PC-3 (cell line): ENCODE measurements around the gene CIDEB. TPM values are rescaled to one million over a fixed set of nuclear protein-coding genes. Genes with fewer than 3 reads are reported as not detected.

Experiments used
- ATAC-seq: fragments of 200-7000 bp; cut with Tn5 transposase; 2 replicates; pipeline ENCODE4 v1.9.1; 2020; ENCODE audit warnings: mild to moderate bottlenecking, moderate library complexity
- BruUV-seq: library from RNA; stranded (reverse); fragments of 400-500 nt; replicated peaks from 2 replicates; lab custom pipeline; 2021; lab: Mats Ljungman, UMichigan
- CTCF ChIA-PET: fragments of 300-600 bp; sonication (Branson Sonifier 250); formaldehyde crosslinking; loops from one replicate; lab custom pipeline; 2022; ENCODE audit warnings: antibody characterized with exemption; lab: Charles Lee
- POLR2A ChIA-PET: fragments of 300-600 bp; sonication (Branson Sonifier 250); formaldehyde crosslinking; loops from one replicate; lab custom pipeline; 2022; ENCODE audit warnings: antibody characterized with exemption; ENCODE audit not compliant: unreplicated experiment; lab: Charles Lee
- DNase-seq: peaks from one replicate; pipeline ENCODE4 v3.0.0-alpha.2; 2015
- H2AFZ ChIP-seq: fragments of 300-600 bp; sonication (generic); 2 replicates; pipeline ENCODE4 v1.6.0; 2016; ENCODE audit warnings: antibody characterized with exemption, low read length
- H3F3A ChIP-seq: fragments of 300-600 bp; sonication (generic); one replicate; pipeline ENCODE4 v1.6.0; 2017; ENCODE audit warnings: antibody characterized with exemption, low read length, control low read depth, mild to moderate bottlenecking; ENCODE audit not compliant: unreplicated experiment
- H3K27ac ChIP-seq: fragments of 300-600 bp; sonication (generic); 2 replicates; pipeline ENCODE4 v1.5.1; 2016; ENCODE audit warnings: mild to moderate bottlenecking, low read length
- H3K27me3 ChIP-seq: fragments of 300-600 bp; sonication (generic); 2 replicates; pipeline ENCODE4 v1.6.1; 2016; ENCODE audit warnings: low read length, mixed read lengths
- H3K36me3 ChIP-seq: fragments of 300-600 bp; sonication (generic); 2 replicates; pipeline ENCODE4 v1.6.1; 2016; ENCODE audit warnings: low read depth, mixed run types, low read length, mixed read lengths
- H3K4me1 ChIP-seq: fragments of 300-600 bp; sonication (generic); 2 replicates; pipeline ENCODE4 v1.5.1; 2016; ENCODE audit warnings: low read length; ENCODE audit not compliant: insufficient read depth
- H3K4me2 ChIP-seq: fragments of 300-600 bp; sonication (generic); 2 replicates; pipeline ENCODE4 v1.6.0; 2016; ENCODE audit warnings: low read length
- H3K4me3 ChIP-seq: fragments of 300-600 bp; sonication (generic); 2 replicates; pipeline ENCODE4 v1.5.1; 2016; ENCODE audit warnings: mild to moderate bottlenecking, low read length, mixed read lengths
- H3K79me2 ChIP-seq: fragments of 300-600 bp; sonication (generic); 2 replicates; pipeline ENCODE4 v1.6.1; 2017; ENCODE audit warnings: low read length, mixed read lengths
- H3K9ac ChIP-seq: fragments of 300-600 bp; sonication (generic); 2 replicates; pipeline ENCODE4 v1.6.0; 2016; ENCODE audit warnings: mild to moderate bottlenecking, low read length
- H3K9me2 ChIP-seq: fragments of 300-600 bp; sonication (generic); replicated peaks from 2 replicates; pipeline ENCODE4 v1.6.1; 2016; ENCODE audit warnings: mixed run types, low read length, mixed read lengths
- H3K9me3 ChIP-seq: fragments of 300-600 bp; sonication (generic); 2 replicates; pipeline ENCODE4 v1.6.1; 2016; ENCODE audit warnings: low read length, mixed read lengths
- H4K20me1 ChIP-seq: fragments of 300-600 bp; sonication (generic); 2 replicates; pipeline ENCODE4 v1.6.1; 2016; ENCODE audit warnings: low read length, mixed read lengths
- EZH2 ChIP-seq: fragments of 300-600 bp; sonication (generic); IDR thresholded peaks from one replicate; pipeline ENCODE4 v1.6.1; 2017; ENCODE audit warnings: antibody characterized with exemption, mild to moderate bottlenecking, low read length; ENCODE audit not compliant: unreplicated experiment
- EZH2phosphoT487 ChIP-seq: fragments of 300-600 bp; sonication (generic); IDR thresholded peaks from 2 replicates; pipeline ENCODE4 v1.6.1; 2018; ENCODE audit warnings: mild to moderate bottlenecking, antibody characterized with exemption, low read length, borderline replicate concordance
- intact Hi-C: fragments of 100-400 bp; cut with micrococcal nuclease; formaldehyde crosslinking; loops from 2 replicates; pipeline ENCODE4 v1.9.0; 2023
- total RNA-seq: library from RNA; depleted of rRNA; stranded (reverse); fragments of >200 nt; gene quantifications from 2 replicates; pipeline ENCODE4 v1.2.3, GENCODE V29; 2014
- TF ChIP-seq, protein P1 (sequence below): fragments of 300-600 bp; sonication (generic); conservative IDR thresholded peaks from 2 replicates; pipeline ENCODE4 v1.5.1; 2017; ENCODE audit warnings: antibody characterized with exemption, low read depth, mild to moderate bottlenecking, low read length

Gene CIDEB
- total RNA-seq, 1 experiment from 2014 or later = not detected

GRCh38 chr14:24351517-24351916, 43.7 kb upstream of the CIDEB start:
- Histone ChIP-seq H3K9me3 (no peaks in the 10 kb centered on the region), H3K9me2 (no peaks in the 10 kb centered on the region), H3K4me3 (no peak overlapping the region), H3K9ac (no peak overlapping the region), H3K36me3 (no peaks in the 10 kb centered on the region), H3K4me1 (peaks cover 8% of the 10 kb centered on the region; the same call in 1 of the 2 replicates), H3F3A (no peaks in the 10 kb centered on the region), H3K4me2 (no peak overlapping the region), H3K27me3 (peaks cover 16% of the 10 kb centered on the region; the same call in 1 of the 2 replicates), H3K27ac (no peak overlapping the region), H2AFZ (no peak overlapping the region), H4K20me1 (no peaks in the 10 kb centered on the region), H3K79me2 (no peaks in the 10 kb centered on the region)
- TF ChIP-seq EZH2 = no peak
- TF ChIP-seq, protein P1, sequence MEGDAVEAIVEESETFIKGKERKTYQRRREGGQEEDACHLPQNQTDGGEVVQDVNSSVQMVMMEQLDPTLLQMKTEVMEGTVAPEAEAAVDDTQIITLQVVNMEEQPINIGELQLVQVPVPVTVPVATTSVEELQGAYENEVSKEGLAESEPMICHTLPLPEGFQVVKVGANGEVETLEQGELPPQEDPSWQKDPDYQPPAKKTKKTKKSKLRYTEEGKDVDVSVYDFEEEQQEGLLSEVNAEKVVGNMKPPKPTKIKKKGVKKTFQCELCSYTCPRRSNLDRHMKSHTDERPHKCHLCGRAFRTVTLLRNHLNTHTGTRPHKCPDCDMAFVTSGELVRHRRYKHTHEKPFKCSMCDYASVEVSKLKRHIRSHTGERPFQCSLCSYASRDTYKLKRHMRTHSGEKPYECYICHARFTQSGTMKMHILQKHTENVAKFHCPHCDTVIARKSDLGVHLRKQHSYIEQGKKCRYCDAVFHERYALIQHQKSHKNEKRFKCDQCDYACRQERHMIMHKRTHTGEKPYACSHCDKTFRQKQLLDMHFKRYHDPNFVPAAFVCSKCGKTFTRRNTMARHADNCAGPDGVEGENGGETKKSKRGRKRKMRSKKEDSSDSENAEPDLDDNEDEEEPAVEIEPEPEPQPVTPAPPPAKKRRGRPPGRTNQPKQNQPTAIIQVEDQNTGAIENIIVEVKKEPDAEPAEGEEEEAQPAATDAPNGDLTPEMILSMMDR = peak; percentile 20; the same call in 1 of the 2 replicates
- TF ChIP-seq EZH2phosphoT487 = no peak
- intact Hi-C loops = no loop called here
- peak; percentile 18 for DNase-seq
- ChIA-PET CTCF (no interaction called here), POLR2A (no interaction called here)
- no TSS peak for BruUV-seq
- peak; percentile 27; the same call in 1 of the 2 replicates for ATAC-seq

- Histone ChIP-seq H3K27me3 (peaks cover 16% of the 10 kb centered on the region; the same call in 1 of the 2 replicates), H3K4me1 (peaks cover 8% of the 10 kb centered on the region; the same call in 1 of the 2 replicates), H2AFZ (no peak overlapping the region), H3K4me3 (no peak overlapping the region), H4K20me1 (no peaks in the 10 kb centered on the region), H3K9ac (no peak overlapping the region), H3K27ac (no peak overlapping the region), H3K36me3 (no peaks in the 10 kb centered on the region), H3K4me2 (no peak overlapping the region), H3K9me2 (no peaks in the 10 kb centered on the region), H3F3A (no peaks in the 10 kb centered on the region), H3K9me3 (no peaks in the 10 kb centered on the region), H3K79me2 (no peaks in the 10 kb centered on the region)
- BruUV-seq = no TSS peak
- POLR2A ChIA-PET = no interaction called here
- no peak for ATAC-seq
- DNase-seq = no peak
- CTCF ChIA-PET = no interaction called here
- intact Hi-C loops = no loop called here
- TF ChIP-seq, protein P1 = no peak
- TF ChIP-seq EZH2phosphoT487 = no peak
- TF ChIP-seq EZH2 = no peak
Measured at GRCh38 chr14:24349742-24350141, 42.0 kb upstream of the CIDEB start.

DNA sequence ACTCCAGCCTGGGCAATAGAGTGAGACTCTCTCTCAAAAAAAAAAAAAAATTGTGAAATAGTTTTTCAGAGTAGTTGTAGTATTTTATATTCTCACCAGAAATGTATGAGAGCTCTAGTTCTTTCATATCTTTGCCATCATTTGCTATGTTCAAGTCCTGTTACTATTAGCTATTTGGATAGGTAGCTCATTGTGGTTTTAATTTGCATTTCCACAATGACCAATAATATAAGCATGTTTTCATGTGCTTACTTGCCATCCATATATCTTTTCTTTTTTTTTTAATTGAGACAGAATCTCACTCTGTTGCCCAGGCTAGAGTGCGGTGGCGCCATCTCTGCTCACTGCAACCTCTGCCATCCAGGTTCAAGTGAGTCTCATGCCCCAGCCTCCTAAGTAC, 40.4 kb upstream of the CIDEB start:
- ChIA-PET POLR2A (no interaction called here), CTCF (no interaction called here)
- DNase-seq (no peak), ATAC-seq (no peak)
- H4K20me1 ChIP-seq = no peaks in the 10 kb centered on the region
- no peak overlapping the region for H2AFZ ChIP-seq
- no peaks in the 10 kb centered on the region for H3K9me2 ChIP-seq
- no peak overlapping the region for H3K4me2 ChIP-seq
- no peaks in the 10 kb centered on the region for H3K36me3 ChIP-seq
- H3K4me1 ChIP-seq = no peaks in the 10 kb centered on the region
- no peak overlapping the region for H3K27ac ChIP-seq
- TF ChIP-seq EZH2 (no peak), EZH2phosphoT487 (no peak)
- TF ChIP-seq, protein P1 = no peak
- no TSS peak for BruUV-seq
- no peaks in the 10 kb centered on the region for H3K9me3 ChIP-seq
- no peak overlapping the region for H3K4me3 ChIP-seq
- no peak overlapping the region for H3K9ac ChIP-seq
- H3F3A ChIP-seq = no peaks in the 10 kb centered on the region
- no peaks in the 10 kb centered on the region for H3K79me2 ChIP-seq
- peaks cover 20% of the 10 kb centered on the region; the same call in 1 of the 2 replicates for H3K27me3 ChIP-seq
- intact Hi-C loops = no loop called here
